ENCODE measurements around the gene HSPA12A. TPM values are rescaled to one million over a fixed set of nuclear protein-coding genes. Genes with fewer than 3 reads are reported as not detected.

HSPA12A gene
- total and polyA plus RNA-seq, 9 of the 15 experiments (the other 6 are each of a cell fraction or from before 2014, with no cell fraction given), result 0.01 to 0.18 (median 0.04) TPM; not detected in 4

DNA sequence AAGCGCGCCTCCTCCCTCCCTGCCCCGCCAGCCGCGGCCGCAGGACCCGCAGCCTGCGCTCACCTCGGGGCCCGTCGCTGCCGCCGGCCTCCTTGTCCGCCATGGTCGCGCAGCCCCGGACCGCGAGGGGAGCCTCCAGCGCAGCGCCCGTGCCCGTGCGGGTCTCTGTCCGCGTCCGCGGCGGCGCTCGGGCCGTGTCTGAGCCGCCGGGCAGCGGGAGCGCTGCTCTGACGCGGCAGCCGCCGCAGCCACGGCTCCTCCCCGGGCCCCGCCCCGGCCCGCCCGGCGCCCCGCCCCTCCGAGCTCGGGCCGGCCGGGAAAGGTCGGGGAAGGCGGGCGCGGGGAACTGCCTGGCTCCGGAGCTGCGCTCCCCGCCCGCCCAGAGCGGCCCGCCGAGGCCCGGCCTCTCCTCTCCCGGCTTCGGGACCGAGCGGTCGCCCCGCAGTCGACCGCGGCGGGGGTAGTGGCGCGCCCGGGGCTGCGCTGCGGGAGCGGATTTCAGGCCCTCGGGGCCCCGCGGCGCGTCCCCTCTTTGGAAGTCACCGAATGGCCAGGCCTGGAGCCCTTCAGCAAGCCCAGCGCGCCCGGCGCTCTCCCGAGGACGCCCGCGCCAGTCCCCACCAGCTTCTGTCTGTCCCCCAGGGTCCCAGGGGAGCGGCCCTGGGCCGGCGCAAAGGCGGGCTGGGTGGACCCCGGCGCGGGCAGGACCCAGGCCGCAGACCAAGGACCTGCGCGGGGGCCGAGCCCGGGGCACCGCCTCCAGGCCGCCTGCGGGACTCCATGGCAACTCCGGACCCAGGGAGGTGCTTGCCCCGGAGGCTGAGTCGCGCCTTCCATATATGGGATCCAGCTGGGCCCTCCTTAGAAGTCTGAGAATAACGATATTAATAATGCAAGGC, at the start of gene HSPA12A (continued):
- TF ChIP-seq SRF (CRISPR knock-in tag; IDR thresholded peaks at IDR 0.05) (peak in 1 of 2 experiments; percentile 45; a peak in 1 of 4 replicates), CTBP1 (IDR thresholded peaks at IDR 0.05; ENCODE audit: borderline replicate concordance) (peak; percentile 50; the same call in 1 of the 2 replicates), ZFX (CRISPR knock-in tag; IDR thresholded peaks at IDR 0.05) (peak; percentile 42), PHF8 (IDR thresholded peaks at IDR 0.05; ENCODE audit: borderline replicate concordance, low read length) (peak; percentile 41; the same call in 1 of the 2 replicates), RFX1 (IDR thresholded peaks at IDR 0.05) (peak; percentile 37; the same call in 1 of the 2 replicates), ZNF436 (CRISPR knock-in tag; IDR thresholded peaks at IDR 0.05) (no peak), RBM25 (IDR thresholded peaks at IDR 0.05; ENCODE audit: low read depth, low read length, severe bottlenecking) (peak; percentile 42), ZFP36 (IDR thresholded peaks at IDR 0.05; ENCODE audit: low read depth, low read length, partially characterized antibody) (peak; percentile 76)
- TF ChIP-seq, protein P1, sequence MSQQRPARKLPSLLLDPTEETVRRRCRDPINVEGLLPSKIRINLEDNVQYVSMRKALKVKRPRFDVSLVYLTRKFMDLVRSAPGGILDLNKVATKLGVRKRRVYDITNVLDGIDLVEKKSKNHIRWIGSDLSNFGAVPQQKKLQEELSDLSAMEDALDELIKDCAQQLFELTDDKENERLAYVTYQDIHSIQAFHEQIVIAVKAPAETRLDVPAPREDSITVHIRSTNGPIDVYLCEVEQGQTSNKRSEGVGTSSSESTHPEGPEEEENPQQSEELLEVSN (IDR thresholded peaks at IDR 0.05; ENCODE audit: borderline replicate concordance in 1 of 2, extremely low read depth in 1 of 2, insufficient read depth in 1 of 2, insufficient read length in 1 of 2, low read depth in 1 of 2, low read length in 1 of 2, poor library complexity in 1 of 2, severe bottlenecking in 1 of 2), result peak in 1 of 2 experiments; percentile 67
- TF ChIP-seq, protein P2, sequence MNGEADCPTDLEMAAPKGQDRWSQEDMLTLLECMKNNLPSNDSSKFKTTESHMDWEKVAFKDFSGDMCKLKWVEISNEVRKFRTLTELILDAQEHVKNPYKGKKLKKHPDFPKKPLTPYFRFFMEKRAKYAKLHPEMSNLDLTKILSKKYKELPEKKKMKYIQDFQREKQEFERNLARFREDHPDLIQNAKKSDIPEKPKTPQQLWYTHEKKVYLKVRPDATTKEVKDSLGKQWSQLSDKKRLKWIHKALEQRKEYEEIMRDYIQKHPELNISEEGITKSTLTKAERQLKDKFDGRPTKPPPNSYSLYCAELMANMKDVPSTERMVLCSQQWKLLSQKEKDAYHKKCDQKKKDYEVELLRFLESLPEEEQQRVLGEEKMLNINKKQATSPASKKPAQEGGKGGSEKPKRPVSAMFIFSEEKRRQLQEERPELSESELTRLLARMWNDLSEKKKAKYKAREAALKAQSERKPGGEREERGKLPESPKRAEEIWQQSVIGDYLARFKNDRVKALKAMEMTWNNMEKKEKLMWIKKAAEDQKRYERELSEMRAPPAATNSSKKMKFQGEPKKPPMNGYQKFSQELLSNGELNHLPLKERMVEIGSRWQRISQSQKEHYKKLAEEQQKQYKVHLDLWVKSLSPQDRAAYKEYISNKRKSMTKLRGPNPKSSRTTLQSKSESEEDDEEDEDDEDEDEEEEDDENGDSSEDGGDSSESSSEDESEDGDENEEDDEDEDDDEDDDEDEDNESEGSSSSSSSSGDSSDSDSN (IDR thresholded peaks at IDR 0.05; ENCODE audit: borderline replicate concordance in 1 of 2, low read depth in 2 of 2, low read length in 2 of 2), result 0 out of 4 replicates have a peak, but pooled peaks of 1 of the 2 experiments have one; percentile 43

Measured in K562 (cell line).